A549 (cell line): ENCODE measurements around the gene PTPN23. TPM values are rescaled to one million over a fixed set of nuclear protein-coding genes. Genes with fewer than 3 reads are reported as not detected.

Source experiments
- ATAC-seq, 2 experiments: fragments of 200-7000 bp in 1 of 2; fragments of >200 bp in 1 of 2; cut with Nextera tagmentation in 1 of 2; cut with Tn5 transposase in 1 of 2; 3 replicates each; pipeline versions ENCODE4 v1.8.0 to v1.9.1; 2018 to 2020; ENCODE audit warnings: mild to moderate bottlenecking in 1 of 2, moderate library complexity in 1 of 2
- CTCF ChIA-PET: fragments of 300-600 bp; sonication (Branson Sonifier 250); formaldehyde crosslinking; extraction: SDS; loops from one replicate; lab custom pipeline; 2021; ENCODE audit warnings: antibody characterized with exemption, inconsistent platforms; lab: Yijun Ruan, JAX
- POLR2A ChIA-PET: fragments of 350-600 bp; formaldehyde crosslinking; extraction: SDS; loops from one replicate; lab custom pipeline; 2021; ENCODE audit warnings: antibody characterized with exemption, inconsistent platforms; lab: Yijun Ruan, JAX
- DNase-seq, 2 experiments: peaks; one replicate each; pipeline versions ENCODE4 v3.0.0 to v3.0.0-alpha.2; 2011 to 2016; ENCODE audit warnings: low read depth in 1 of 2, low spot score in 1 of 2
- FAIRE-seq: peaks from 2 replicates; lab custom pipeline; 2011; peaks lifted over from hg19 to GRCh38; lab: Jason Lieb, UNC
- H3K27ac ChIP-seq, 2 experiments: fragments of >200 bp; sonication (Bioruptor Twin); formaldehyde crosslinking; 3 replicates each; pipeline ENCODE4 v1.5.1; 2016 to 2017
- H3K4me1 ChIP-seq: fragments of >200 bp; sonication (Bioruptor Twin); formaldehyde crosslinking; 3 replicates; pipeline ENCODE4 v1.6.1; 2016
- H3K4me2 ChIP-seq: fragments of >200 bp; sonication (Bioruptor Twin); formaldehyde crosslinking; 3 replicates; pipeline ENCODE4 v1.6.1; 2016
- H3K4me3 ChIP-seq: fragments of >200 bp; sonication (Bioruptor Twin); formaldehyde crosslinking; 3 replicates; pipeline ENCODE4 v1.5.1; 2016
- H3K9me3 ChIP-seq: fragments of >200 bp; sonication (Bioruptor Twin); formaldehyde crosslinking; 3 replicates; pipeline ENCODE4 v1.6.1; 2016
- CEBPB ChIP-seq, 2 experiments: fragments of >200 bp in 1 of 2; sonication (Bioruptor Twin) in 1 of 2; formaldehyde crosslinking in 1 of 2; IDR thresholded peaks; 2 replicates each; pipeline ENCODE4 v1.6.1; 2012 to 2016
- CHD4 ChIP-seq: fragments of 200-600 bp; sonication (generic); IDR thresholded peaks from 2 replicates; pipeline ENCODE4 v1.6.1; 2016; ENCODE audit warnings: antibody characterized with exemption, mild to moderate bottlenecking, borderline replicate concordance
- EHF ChIP-seq: fragments of 250-450 bp; sonication (Bioruptor Pico); IDR thresholded peaks from 2 replicates; pipeline ENCODE4 v1.5.0; 2020; ENCODE audit warnings: mild to moderate bottlenecking
- FOSL2 ChIP-seq, 2 experiments: fragments of 450-650 bp in 1 of 2; fragments of >200 bp in 1 of 2; sonication (Bioruptor Twin) in 1 of 2; formaldehyde crosslinking; IDR thresholded peaks; 2 replicates each; pipeline versions ENCODE4 v1.5.0 to v1.6.1; 2016 to 2020; ENCODE audit warnings: mild to moderate bottlenecking in 1 of 2, moderate library complexity in 1 of 2
- GATA3 ChIP-seq: IDR thresholded peaks from 2 replicates; pipeline ENCODE4 v1.6.1; 2012; ENCODE audit warnings: borderline replicate concordance
- HOXA7 ChIP-seq: fragments of 250-450 bp; sonication (Bioruptor Pico); IDR thresholded peaks from 2 replicates; pipeline ENCODE4 v1.5.0; 2020; ENCODE audit warnings: mild to moderate bottlenecking, moderate library complexity
- HOXB5 ChIP-seq: fragments of 250-450 bp; sonication (Bioruptor Pico); IDR thresholded peaks from 2 replicates; pipeline ENCODE4 v1.5.0; 2020; ENCODE audit warnings: mild to moderate bottlenecking, moderate library complexity
- JUN ChIP-seq, 2 experiments: fragments of >200 bp; sonication (Bioruptor Twin); formaldehyde crosslinking; IDR thresholded peaks; 2 replicates in 1 of 2; 3 replicates in 1 of 2; pipeline ENCODE4 v1.6.1; 2016 to 2017
- MAFK ChIP-seq: fragments of 450-650 bp; IDR thresholded peaks from 2 replicates; pipeline ENCODE4 v1.6.1; 2014; ENCODE audit not compliant: partially characterized antibody
- MAZ ChIP-seq: fragments of 150-350 bp; IDR thresholded peaks from 2 replicates; pipeline ENCODE4 v1.6.1; 2014; ENCODE audit warnings: antibody characterized with exemption, low read depth, low read length, borderline replicate concordance
- NPAS2 ChIP-seq: fragments of 250-450 bp; sonication (Bioruptor Pico); IDR thresholded peaks from 2 replicates; pipeline ENCODE4 v1.8.0; 2022; ENCODE audit warnings: mild to moderate bottlenecking, moderate library complexity, borderline replicate concordance
- NR3C1 ChIP-seq: fragments of >200 bp; sonication (Bioruptor Twin); formaldehyde crosslinking; IDR thresholded peaks from 3 replicates; pipeline ENCODE4 v1.6.1; 2017
- POLR2A ChIP-seq: IDR thresholded peaks from 2 replicates; pipeline ENCODE4 v1.6.1; 2012; ENCODE audit warnings: mild to moderate bottlenecking, low read length
- POLR2AphosphoS2 ChIP-seq: conservative IDR thresholded peaks from 2 replicates; pipeline ENCODE4 v1.6.1; 2012; ENCODE audit warnings: low read length, improper control_type of control experiment, inconsistent platforms
- RFX5 ChIP-seq: fragments of 450-650 bp; IDR thresholded peaks from 2 replicates; pipeline ENCODE4 v1.7.1; 2014; ENCODE audit warnings: antibody characterized with exemption, mild to moderate bottlenecking, moderate library complexity
- RNF2 ChIP-seq: fragments of 200-600 bp; sonication (generic); IDR thresholded peaks from 2 replicates; pipeline ENCODE4 v1.6.1; 2016; ENCODE audit warnings: low read depth, mild to moderate bottlenecking, antibody characterized with exemption, moderate library complexity, borderline replicate concordance
- SMC3 ChIP-seq: fragments of >200 bp; sonication (Bioruptor Twin); formaldehyde crosslinking; IDR thresholded peaks from 3 replicates; pipeline ENCODE4 v1.6.1; 2018; ENCODE audit warnings: inconsistent platforms
- SREBF2 ChIP-seq: fragments of 450-650 bp; IDR thresholded peaks from 2 replicates; pipeline ENCODE4 v1.6.1; 2014; ENCODE audit warnings: mild to moderate bottlenecking, moderate library complexity
- ZC3H11A ChIP-seq: fragments of 450-650 bp; IDR thresholded peaks from 2 replicates; pipeline ENCODE4 v1.6.1; 2014; ENCODE audit warnings: antibody characterized with exemption, mild to moderate bottlenecking
- ZFP36 ChIP-seq: fragments of 450-650 bp; IDR thresholded peaks from 2 replicates; pipeline ENCODE4 v1.6.1; 2014; ENCODE audit warnings: borderline replicate concordance; ENCODE audit not compliant: partially characterized antibody
- WGBS: methylation state at CpG from one replicate; pipeline ENCODE4 v1.1.6; 2017; ENCODE audit errors: missing lambda C conversion rate; 5-methylcytosine and 5-hydroxymethylcytosine counted together
- polyA plus RNA-seq, 4 experiments: library from polyadenylated mRNA; depleted of rRNA in 3 of 4; stranded (reverse); fragments of >200 nt; fragmentation: RNase III in 1 of 4; extraction: RNeasy Plus Mini Kit Qiagen cat#74134 plus additional on column Dnase treatment in 1 of 4; gene quantifications; 2 replicates in 3 of 4; 3 replicates in 1 of 4; pipeline ENCODE4 v1.2.3, GENCODE V29; 2011 to 2017
- TF ChIP-seq, protein P1 (sequence below): fragments of 150-350 bp; IDR thresholded peaks from 2 replicates; pipeline ENCODE4 v1.6.1; 2014; ENCODE audit warnings: low read depth, mild to moderate bottlenecking, low read length
- TF ChIP-seq, protein P2 (sequence below): fragments of 200-600 bp; sonication (generic); IDR thresholded peaks from 2 replicates; pipeline ENCODE4 v1.6.1; 2016; ENCODE audit warnings: antibody characterized with exemption, mild to moderate bottlenecking, moderate library complexity
- TF ChIP-seq, protein P3 (sequence below): IDR thresholded peaks from 2 replicates; pipeline ENCODE4 v1.6.1; 2012
- TF ChIP-seq, protein P4 (sequence below): fragments of >200 bp; sonication (Bioruptor Twin); formaldehyde crosslinking; IDR thresholded peaks from 3 replicates; pipeline ENCODE4 v1.5.1; 2016

The PTPN23 gene
- polyA plus RNA-seq, 2 of the 4 experiments (the other 2 are of a cell fraction): 1.5 to 16.8 TPM

DNA sequence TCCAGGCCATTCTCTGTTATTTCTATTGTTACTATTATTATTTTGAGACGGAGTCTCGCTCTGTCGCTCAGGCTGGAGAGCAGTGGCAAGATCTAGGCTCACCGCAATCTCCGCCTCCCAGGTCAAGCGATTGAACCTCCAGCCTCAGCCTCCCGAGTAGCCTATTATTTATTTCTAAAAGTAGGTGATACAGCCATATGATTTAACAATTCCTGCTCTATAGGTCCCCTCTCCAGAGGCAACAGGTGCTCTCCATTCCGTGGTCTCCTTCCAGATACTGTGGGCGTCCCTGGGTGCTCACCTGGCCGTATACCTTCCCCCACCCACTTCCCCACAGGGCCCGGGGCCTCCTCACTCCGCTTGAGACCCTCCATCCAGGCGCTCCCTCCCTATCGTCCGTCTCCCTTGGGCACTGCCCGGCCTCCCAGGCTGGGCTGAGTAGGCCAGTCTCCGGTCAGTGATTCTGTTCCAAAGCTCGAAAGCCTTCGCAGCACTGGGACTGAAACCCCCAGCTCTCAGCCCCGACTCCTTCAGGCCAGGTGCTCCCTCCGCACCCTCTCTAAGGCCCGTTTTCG is 708 bp upstream of the PTPN23 start (continued):
- TF ChIP-seq, protein P1, sequence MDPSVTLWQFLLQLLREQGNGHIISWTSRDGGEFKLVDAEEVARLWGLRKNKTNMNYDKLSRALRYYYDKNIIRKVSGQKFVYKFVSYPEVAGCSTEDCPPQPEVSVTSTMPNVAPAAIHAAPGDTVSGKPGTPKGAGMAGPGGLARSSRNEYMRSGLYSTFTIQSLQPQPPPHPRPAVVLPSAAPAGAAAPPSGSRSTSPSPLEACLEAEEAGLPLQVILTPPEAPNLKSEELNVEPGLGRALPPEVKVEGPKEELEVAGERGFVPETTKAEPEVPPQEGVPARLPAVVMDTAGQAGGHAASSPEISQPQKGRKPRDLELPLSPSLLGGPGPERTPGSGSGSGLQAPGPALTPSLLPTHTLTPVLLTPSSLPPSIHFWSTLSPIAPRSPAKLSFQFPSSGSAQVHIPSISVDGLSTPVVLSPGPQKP: no peak
- TF ChIP-seq POLR2AphosphoS2: no peak
- TF ChIP-seq, all 56 proteins: peak for 2

DNA sequence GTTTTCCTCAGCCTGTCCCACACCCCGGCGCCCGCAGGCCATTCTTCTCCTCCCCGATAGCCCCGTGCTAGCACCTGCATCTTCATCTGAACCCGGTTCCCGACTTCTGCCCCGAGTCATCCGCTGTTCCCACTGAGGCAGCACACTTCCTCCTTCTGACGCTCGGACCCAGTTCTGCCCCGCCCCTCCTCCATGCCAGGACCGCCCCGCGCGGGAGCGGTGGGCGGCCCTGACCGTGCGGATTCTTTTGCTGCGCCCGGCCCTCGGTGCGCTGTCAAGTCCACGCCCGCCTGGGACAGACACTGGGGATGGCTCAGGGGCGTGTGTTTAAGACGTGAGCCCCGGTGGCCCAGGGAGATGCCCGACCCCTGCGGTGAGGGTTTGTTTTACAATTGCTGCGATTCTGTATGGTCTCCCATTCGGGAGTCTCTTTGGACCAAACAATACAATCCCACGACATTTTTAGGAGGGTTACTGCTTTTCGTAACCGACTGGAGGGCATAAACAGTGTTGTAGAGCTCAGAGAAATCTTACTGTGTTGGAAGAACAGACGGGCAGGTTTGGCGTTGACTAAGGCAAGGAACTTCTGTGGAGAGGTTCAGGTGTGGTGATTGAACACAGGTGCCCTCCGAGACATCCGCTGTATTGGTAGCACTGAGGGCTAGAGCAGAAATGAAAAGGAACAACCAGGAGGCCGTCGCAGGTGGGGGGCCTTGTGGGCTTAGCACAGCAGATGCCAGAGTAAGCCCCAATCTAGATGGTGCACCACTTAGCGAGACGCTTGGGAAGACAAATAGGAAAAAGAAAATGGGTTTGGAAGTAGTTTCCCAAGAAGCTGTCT is 716 bp downstream of the PTPN23 start:
- POLR2A ChIA-PET: interaction anchor here (1.0 to 1.1 kb wide), 2 partner anchors 17 to 23 kb away, joined by 4 to 5 read pairs; no protein-coding TSS in a partner anchor
- Histone ChIP-seq H3K4me1 (peaks cover 12% of the 10 kb centered on the region), H3K27ac (peak overlapping the region; percentile 94 to 99), H3K4me3 (peak overlapping the region; percentile 79), H3K9me3 (no peaks in the 10 kb centered on the region), H3K4me2 (peak overlapping the region; percentile 84)
- DNase-seq (peak; percentile 68 to 85), FAIRE-seq (no peak), ATAC-seq (peak; percentile 81 to 89)
- WGBS: 22% methylated on average over 26 of the region's 44 CpGs
- CTCF ChIA-PET: no interaction called here
- TF ChIP-seq POLR2AphosphoS2: no peak
- TF ChIP-seq RFX5: no peak
- TF ChIP-seq ZC3H11A: no peak
- TF ChIP-seq RNF2: no peak
- TF ChIP-seq, protein P2, sequence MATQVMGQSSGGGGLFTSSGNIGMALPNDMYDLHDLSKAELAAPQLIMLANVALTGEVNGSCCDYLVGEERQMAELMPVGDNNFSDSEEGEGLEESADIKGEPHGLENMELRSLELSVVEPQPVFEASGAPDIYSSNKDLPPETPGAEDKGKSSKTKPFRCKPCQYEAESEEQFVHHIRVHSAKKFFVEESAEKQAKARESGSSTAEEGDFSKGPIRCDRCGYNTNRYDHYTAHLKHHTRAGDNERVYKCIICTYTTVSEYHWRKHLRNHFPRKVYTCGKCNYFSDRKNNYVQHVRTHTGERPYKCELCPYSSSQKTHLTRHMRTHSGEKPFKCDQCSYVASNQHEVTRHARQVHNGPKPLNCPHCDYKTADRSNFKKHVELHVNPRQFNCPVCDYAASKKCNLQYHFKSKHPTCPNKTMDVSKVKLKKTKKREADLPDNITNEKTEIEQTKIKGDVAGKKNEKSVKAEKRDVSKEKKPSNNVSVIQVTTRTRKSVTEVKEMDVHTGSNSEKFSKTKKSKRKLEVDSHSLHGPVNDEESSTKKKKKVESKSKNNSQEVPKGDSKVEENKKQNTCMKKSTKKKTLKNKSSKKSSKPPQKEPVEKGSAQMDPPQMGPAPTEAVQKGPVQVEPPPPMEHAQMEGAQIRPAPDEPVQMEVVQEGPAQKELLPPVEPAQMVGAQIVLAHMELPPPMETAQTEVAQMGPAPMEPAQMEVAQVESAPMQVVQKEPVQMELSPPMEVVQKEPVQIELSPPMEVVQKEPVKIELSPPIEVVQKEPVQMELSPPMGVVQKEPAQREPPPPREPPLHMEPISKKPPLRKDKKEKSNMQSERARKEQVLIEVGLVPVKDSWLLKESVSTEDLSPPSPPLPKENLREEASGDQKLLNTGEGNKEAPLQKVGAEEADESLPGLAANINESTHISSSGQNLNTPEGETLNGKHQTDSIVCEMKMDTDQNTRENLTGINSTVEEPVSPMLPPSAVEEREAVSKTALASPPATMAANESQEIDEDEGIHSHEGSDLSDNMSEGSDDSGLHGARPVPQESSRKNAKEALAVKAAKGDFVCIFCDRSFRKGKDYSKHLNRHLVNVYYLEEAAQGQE: no peak
- TF ChIP-seq HOXA7 (CRISPR knock-in tag): no peak
- no peak for TF ChIP-seq NR3C1
- TF ChIP-seq, protein P3, sequence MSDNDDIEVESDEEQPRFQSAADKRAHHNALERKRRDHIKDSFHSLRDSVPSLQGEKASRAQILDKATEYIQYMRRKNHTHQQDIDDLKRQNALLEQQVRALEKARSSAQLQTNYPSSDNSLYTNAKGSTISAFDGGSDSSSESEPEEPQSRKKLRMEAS: no peak
- no peak for TF ChIP-seq MAZ

DNA sequence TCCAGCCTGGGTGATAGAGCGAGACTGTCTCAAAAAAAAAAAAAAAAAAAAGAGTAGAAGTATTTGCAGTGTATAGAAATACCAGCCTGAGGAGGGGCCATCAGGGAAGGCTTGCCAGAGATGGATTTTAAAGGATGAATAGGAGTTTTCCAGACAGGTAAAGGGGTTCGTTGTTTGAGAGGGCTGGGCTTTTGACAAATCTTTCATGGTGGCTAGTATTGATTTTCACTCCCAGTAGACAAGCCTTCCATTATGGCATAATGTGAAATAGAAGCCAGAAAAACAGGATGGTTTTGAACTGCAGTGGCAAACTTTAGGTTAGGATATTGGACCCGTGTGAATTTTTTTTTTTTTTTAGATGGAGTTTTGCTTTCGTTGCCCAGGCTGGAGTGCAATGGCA is 3.6 kb downstream of the PTPN23 start:
- POLR2A ChIA-PET: no interaction called here
- DNase-seq: no peak
- no peak overlapping the region for H3K27ac ChIP-seq
- peaks cover 12% of the 10 kb centered on the region for H3K4me1 ChIP-seq
- FAIRE-seq: no peak
- no peaks in the 10 kb centered on the region for H3K9me3 ChIP-seq
- CTCF ChIA-PET: no interaction called here
- WGBS: 88% methylated on average over 3 of the region's 4 CpGs
- ATAC-seq: no peak
- no peak overlapping the region for H3K4me2 ChIP-seq
- no peak overlapping the region for H3K4me3 ChIP-seq
- no peak for TF ChIP-seq NPAS2
- no peak for TF ChIP-seq HOXB5 (CRISPR knock-in tag)

DNA sequence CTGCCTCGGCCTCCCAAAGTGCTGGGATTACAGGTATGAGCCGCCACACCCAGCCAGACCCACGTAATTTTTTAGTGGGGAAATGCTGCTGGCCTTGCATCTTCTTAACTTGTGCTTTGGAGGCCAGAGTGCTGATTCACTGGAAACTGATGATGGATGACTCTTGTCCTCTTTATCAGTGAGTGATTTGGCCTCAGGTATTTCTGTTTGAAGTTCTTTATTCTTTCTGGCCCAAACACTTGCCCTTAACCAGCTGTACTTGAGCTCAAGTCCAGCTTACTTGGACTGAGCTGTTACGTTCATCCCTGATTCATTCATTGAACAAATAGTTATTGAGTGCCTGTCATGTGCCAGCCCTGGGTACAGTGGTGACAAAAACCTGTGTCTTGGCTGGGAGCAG is 4.2 kb downstream of the PTPN23 start:
- ChIA-PET CTCF (interaction anchor here (1.4 to 1.8 kb wide), 2 partner anchors 23 to 36 kb away, joined by 3 to 5 read pairs; no protein-coding TSS in a partner anchor), POLR2A (no interaction called here)
- no peak overlapping the region for H3K27ac ChIP-seq
- no peak overlapping the region for H3K4me3 ChIP-seq
- ATAC-seq (no peak), DNase-seq (no peak), FAIRE-seq (no peak)
- H3K4me1 ChIP-seq: peaks cover 12% of the 10 kb centered on the region; the same call in 2 of the 3 replicates
- H3K9me3 ChIP-seq: no peaks in the 10 kb centered on the region
- WGBS: 75% methylated on average over 4 of the region's 4 CpGs
- no peak overlapping the region for H3K4me2 ChIP-seq
- no peak for TF ChIP-seq NR3C1
- TF ChIP-seq, protein P3: no peak
- TF ChIP-seq, protein P4, sequence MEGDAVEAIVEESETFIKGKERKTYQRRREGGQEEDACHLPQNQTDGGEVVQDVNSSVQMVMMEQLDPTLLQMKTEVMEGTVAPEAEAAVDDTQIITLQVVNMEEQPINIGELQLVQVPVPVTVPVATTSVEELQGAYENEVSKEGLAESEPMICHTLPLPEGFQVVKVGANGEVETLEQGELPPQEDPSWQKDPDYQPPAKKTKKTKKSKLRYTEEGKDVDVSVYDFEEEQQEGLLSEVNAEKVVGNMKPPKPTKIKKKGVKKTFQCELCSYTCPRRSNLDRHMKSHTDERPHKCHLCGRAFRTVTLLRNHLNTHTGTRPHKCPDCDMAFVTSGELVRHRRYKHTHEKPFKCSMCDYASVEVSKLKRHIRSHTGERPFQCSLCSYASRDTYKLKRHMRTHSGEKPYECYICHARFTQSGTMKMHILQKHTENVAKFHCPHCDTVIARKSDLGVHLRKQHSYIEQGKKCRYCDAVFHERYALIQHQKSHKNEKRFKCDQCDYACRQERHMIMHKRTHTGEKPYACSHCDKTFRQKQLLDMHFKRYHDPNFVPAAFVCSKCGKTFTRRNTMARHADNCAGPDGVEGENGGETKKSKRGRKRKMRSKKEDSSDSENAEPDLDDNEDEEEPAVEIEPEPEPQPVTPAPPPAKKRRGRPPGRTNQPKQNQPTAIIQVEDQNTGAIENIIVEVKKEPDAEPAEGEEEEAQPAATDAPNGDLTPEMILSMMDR: no peak
- TF ChIP-seq EHF (CRISPR knock-in tag): no peak
- TF ChIP-seq ZC3H11A: no peak
- no peak for TF ChIP-seq CEBPB (IDR thresholded peaks at IDR 0.05)
- no peak for TF ChIP-seq FOSL2 (IDR thresholded peaks at IDR 0.05)
- no peak for TF ChIP-seq FOSL2 (CRISPR knock-in tag; IDR thresholded peaks at IDR 0.05)
- TF ChIP-seq JUN (IDR thresholded peaks at IDR 0.05): no peak
- TF ChIP-seq SMC3: no peak
- no peak for TF ChIP-seq GATA3
- TF ChIP-seq SREBF2: no peak
- no peak for TF ChIP-seq POLR2A
- TF ChIP-seq CHD4: no peak
- no peak for TF ChIP-seq ZFP36
- TF ChIP-seq MAFK: no peak
